HG03558 (cell line): ENCODE data around the gene CR1L.
"Not testable (repeated sequence)": the region's sequence is repeated elsewhere in the genome, so short reads cannot be mapped to it uniquely, and the experiment has no call there.

Experiments used
- ATAC-seq: cut with Tn5 transposase; IDR thresholded peaks from one replicate; pipeline ENCODE4 v1.9.1; 2021; ENCODE audit warnings: moderate number of reproducible peaks; ENCODE audit not compliant: unreplicated experiment; ENCODE audit errors: extremely low read depth

CR1L gene

DNA sequence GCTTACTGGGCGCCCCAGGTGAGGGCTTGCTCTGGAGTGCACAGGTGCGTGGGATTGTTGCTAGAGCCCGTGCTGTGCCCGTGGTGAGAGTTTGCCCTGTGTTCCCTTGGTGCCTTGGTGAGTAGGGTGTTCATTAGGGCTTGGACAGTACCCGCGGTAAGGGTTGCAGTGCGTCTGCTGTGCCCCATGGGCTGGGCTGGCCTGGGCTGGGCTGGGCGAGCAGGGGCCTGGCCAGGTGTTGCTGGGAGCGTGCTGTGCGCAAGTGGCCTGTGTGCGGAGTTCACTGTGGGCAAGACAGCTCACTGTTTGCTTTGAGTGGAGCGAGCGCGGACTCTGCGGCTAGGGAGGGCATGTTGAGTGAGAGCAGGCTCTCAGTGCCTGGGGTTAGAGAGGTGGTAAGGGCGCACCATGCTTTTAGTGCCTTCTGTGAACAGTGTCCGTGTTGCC is 725 bp downstream of the CR1L start:
- ATAC-seq: no peak

DNA sequence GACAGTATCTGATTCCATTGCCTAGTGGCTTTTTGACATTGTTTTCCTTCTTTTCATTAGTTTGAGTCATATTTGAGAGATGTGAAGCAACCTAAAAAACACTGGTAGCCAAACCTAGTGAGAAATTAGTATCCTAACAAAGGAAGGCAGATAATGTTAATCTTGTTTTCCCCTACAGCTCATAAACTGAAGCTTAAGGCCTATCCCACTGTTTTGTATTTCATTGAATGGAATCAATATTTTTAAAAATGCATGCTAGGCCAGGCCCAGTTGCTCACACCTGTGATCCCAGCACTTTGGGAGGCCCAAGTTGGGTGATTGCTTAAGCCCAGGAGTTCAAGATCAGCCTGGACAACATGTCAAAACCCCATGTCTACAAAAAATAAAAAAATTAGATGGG is 1.2 kb downstream of the CR1L start:
- no peak for ATAC-seq

GRCh38 chr1:207646944-207647579 is 2.1 kb downstream of the CR1L start:
- ATAC-seq: no peak

DNA sequence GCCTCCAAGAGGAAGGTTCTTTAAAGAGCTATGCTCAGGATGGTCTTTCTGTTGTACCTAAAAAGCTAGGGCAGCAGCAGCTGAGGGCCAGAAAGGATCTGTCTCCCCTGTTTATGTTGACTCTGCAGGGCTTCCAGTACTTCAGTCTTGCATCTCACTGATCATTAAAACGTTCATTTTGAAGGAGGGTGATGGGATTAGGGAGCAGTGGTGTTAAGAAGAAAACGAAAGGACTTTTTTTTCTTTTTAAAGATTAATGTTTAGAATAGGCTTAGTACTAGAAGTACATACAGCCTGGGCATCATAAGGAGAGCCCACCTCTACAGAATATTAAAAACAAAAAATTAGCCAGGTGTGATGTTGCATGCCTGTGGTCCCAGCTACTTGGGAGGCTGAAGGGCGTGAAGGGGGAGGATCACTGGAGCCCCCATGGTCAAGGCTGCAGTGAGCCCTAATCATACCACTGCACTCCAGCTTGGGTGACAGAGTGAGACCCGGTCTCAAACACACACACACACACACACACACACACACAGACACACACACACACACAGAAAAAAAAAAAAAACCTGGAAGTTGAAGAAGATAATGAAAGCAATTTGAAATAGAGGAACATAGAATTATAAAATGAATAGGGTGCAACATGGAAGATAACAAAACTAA is 2.9 kb downstream of the CR1L start:
- ATAC-seq: no peak

- no peak for ATAC-seq
These were observed 3.6 kb downstream of the CR1L start for GRCh38 chr1:207648334-207649209.

GRCh38 chr1:207649210-207649753 is 4.3 kb downstream of the CR1L start:
- ATAC-seq: no peak

DNA sequence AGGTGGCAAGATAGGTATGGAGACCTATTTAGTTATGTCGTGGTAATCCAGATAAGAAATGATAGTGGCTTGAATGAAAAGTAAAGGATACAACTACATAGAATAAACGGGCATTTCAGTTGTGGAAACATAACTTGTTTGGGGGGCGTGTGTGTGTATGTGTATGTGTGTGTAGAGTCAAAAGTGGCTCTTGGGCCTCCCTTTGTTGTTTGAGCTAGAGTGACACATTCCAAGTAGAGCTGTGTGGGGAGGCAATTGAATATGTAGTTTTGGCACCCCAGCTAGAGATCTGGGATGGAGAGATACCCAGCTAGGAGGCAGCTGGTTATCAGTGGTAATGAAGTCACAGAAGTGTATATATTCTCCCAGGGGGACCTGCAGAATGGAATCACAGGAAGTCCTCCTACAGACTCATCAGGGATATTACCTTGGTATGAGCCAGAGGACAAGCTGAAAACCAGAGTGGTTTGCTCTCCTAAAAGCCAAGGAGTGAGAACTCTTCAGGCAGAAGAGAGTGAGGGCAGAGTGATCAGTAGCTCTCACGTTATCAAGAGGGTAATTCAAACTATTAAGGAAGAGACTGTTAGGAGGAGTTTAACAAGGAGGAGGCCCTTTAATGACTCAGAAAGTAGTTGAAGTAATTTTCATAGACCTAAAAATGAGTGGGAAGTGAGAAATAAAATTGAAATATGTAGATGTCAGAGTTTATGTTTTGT is 5.1 kb downstream of the CR1L start:
- no peak for ATAC-seq

DNA sequence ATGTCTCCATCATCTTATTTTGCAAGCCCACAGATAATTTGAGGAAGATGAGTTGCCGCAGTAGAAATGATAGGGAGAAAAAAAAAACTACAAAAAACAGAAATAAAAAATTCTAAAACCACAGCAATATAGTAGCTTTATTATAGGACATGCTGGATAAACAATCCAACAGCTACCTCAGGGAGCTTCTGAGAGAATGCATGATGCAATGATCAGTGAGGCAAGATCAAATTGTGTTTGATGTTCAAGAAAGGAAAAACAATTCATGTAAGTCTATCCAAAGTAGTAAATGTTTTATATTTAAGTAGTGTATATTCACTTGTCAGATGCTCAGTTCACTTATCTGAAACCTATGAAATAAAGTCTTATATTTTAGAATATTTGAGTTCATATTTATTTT is 6.7 kb downstream of the CR1L start:
- ATAC-seq: no peak

- no peak for ATAC-seq
These were observed 9.4 kb downstream of the CR1L start for GRCh38 chr1:207654320-207654719.

DNA sequence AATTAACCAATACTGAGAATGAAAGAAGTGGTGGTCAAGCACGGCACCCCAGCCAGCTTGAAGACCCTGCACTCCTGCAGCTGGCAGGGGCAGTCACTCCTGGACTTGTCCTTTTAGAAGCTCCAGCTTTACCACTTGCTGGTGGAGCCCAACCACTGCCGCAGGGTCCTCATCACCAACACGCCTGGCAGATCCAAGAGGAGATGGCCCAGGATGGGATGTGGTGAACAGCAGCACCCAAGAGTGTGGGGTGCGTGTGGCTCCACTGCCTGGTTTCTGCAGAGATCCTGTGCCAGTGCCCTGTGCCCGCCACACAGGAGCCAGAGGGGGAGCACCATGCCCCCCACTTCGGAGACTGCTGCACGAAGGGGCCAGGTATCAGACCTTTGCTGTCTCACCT is 13.5 kb downstream of the CR1L start:
- no peak for ATAC-seq

DNA sequence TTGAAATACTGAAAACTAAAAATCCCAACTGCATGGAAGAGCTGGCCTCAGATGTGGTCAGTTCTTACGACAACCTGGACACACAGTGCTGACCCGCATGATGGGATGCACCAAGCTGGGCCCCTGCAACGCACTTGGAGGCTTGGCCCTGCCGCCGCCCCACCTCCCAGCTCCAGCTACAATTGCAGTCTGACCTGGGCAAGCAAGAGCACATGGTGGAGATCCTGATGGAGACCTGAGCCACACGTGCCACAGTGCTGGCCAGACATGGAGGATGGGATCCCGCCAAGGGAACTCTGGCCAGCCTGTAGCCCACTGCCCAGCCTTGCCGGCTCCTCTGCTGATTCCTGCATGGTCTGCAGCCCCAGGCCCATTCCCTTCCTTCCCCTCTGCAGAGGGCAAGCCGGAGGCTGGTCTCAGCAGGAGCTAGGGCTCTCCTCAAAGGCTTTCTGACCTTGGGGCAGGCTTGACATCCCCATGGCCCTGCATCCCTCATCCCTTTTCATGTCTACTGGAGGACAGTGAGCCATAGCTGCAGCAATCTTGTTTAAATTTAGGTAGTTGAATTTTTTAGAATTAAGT is 14.1 kb downstream of the CR1L start:
- ATAC-seq: no peak

DNA sequence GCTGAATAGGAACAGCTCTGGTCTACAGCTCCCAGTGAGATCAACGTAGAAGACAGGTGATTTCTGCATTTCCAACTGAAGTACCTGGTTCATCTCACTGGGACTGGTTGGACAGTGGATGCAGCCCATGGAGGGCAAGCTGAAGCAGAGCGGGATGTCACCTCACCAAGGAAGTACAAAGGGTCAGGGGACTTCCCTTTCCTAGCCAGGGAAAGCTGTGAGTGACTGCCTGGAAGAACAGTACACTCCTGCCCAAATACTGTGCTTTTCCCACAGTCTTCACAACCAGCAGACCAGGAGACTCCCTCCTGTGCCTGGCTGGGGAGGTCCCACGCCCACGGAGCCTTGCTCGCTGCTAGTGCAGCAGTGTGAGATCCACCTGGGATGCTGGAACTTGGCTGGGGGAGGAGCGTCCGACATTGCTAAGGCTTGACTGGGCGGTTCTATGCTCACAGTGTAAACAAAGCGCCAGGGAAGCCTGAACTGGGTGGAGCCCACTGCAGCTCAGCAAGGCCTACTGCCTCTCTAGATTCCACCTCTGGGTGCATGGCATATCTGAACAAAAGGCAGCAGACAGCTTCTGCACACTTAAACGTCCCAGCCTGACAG is 14.7 kb downstream of the CR1L start:
- ATAC-seq: no peak

GRCh38 chr1:207661420-207661819 is 16.5 kb downstream of the CR1L start:
- not testable (repeated sequence) for ATAC-seq

DNA sequence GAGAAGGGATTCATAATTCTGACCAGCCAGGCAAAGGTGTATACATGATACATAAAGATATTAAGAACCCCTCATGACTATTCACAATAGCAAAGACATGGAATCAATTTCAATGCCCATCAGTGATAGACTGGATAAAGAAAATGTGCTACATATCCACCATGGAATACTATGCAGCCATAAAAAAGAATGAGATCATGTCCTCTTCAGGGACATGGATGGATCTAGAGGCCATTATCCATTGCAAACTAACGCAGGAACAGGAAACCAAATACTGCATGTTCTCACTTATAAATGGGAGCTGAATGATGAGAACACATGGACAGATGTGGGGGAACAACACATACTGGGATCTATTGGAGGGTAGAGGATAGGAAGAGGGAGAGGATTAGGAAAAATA is 21.4 kb downstream of the CR1L start:
- ATAC-seq: no peak

GRCh38 chr1:207669528-207670009 is 24.6 kb downstream of the CR1L start:
- no peak for ATAC-seq

GRCh38 chr1:207670192-207670591 is 25.3 kb downstream of the CR1L start:
- no peak for ATAC-seq

DNA sequence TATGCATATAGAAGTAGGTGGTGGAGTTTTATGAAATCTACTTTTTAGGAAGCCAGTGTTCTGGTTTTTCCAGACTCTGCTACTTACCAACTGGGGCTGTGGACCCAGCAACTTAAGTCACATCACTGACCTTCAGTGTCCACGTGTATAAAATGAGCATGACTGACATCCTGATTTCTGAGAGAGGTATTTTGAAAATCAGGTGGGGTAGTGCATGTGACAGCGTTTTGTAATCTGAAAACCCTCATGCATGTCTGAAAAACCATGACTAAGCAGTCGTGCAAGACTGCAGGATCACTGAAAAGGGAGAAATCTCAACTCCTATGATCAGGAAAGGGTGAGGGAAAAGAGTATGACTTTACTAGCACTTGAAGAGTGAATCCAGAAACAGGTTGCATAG is 26.1 kb downstream of the CR1L start:
- no peak for ATAC-seq

- no peak for ATAC-seq
These were observed 27.7 kb downstream of the CR1L start for GRCh38 chr1:207672522-207673130.

DNA sequence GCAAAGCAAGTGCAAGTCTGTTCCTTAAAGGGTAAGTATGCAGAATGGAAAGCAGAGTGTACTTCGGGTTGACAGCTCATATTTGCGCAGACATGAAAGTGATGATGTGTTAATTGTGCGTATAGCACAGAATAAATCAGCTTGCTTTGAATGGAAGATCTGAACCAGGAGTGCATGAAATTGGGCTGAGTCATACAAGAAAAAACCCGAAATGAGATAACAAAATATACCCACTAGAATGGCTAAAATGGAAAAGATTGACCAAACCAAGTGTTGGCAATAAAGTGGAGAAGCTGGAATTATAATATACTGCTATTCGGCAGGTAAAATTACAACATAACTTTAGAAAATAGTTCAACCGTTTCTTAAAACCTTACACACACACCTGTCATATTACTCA is 28.5 kb downstream of the CR1L start:
- ATAC-seq: no peak
